GM23338 (cell line): ENCODE results near the gene RPH3AL.

ENCODE experiments used
- CREB1 ChIP-seq: fragments of 250-450 bp; sonication (Bioruptor Pico); IDR thresholded peaks from 2 replicates; pipeline ENCODE4 v1.5.0; 2020; ENCODE audit warnings: low read depth, mild to moderate bottlenecking, moderate library complexity
- CTCF ChIP-seq, 2 experiments: fragments of 200-600 bp in 1 of 2; sonication (generic) in 1 of 2; conservative IDR thresholded peaks; 2 replicates each; pipeline versions ENCODE4 v1.5.1 to v1.6.1; 2016 to 2017; ENCODE audit warnings: antibody characterized with exemption in 2 of 2, low read depth in 2 of 2, mild to moderate bottlenecking in 2 of 2, moderate library complexity in 1 of 2
- ETS1 ChIP-seq: IDR thresholded peaks from 2 replicates; pipeline ENCODE4 v1.6.1; 2016; ENCODE audit warnings: antibody characterized with exemption
- EZH2 ChIP-seq: fragments of 200-600 bp; sonication (generic); IDR thresholded peaks from one replicate; pipeline ENCODE4 v1.8.0; 2017; ENCODE audit warnings: antibody characterized with exemption, mild to moderate bottlenecking, low read depth; ENCODE audit not compliant: unreplicated experiment
- EZH2phosphoT487 ChIP-seq: fragments of 200-600 bp; sonication (generic); IDR thresholded peaks from one replicate; pipeline ENCODE4 v1.8.1; 2018; ENCODE audit warnings: antibody characterized with exemption; ENCODE audit not compliant: unreplicated experiment
- JUNB ChIP-seq: IDR thresholded peaks from one replicate; pipeline ENCODE4 v1.6.1; 2016; ENCODE audit warnings: antibody characterized with exemption; ENCODE audit not compliant: unreplicated experiment
- POLR2AphosphoS5 ChIP-seq: IDR thresholded peaks from 2 replicates; pipeline ENCODE4 v1.6.1; 2016; ENCODE audit warnings: antibody characterized with exemption, low read depth
- REST ChIP-seq: IDR thresholded peaks from one replicate; pipeline ENCODE4 v1.6.1; 2018; ENCODE audit warnings: antibody characterized with exemption; ENCODE audit not compliant: unreplicated experiment

- TF ChIP-seq EZH2phosphoT487 (no peak), CTCF (conservative IDR thresholded peaks at IDR 0.05; ENCODE audit: low read depth in 2 of 2) (no peak; a peak in 1 of 4 replicates), EZH2 (no peak), CREB1 (CRISPR knock-in tag) (no peak), JUNB (no peak), REST (no peak), POLR2AphosphoS5 (no peak), ETS1 (no peak)
Observed at GRCh38 chr17:310111-311010, 42.2 kb downstream of the RPH3AL start.
